GM12878 (cell line): Measurements from ENCODE around the gene CDC42BPA. TPM values are rescaled to one million over a fixed set of nuclear protein-coding genes. Genes with fewer than 3 reads are reported as not detected.

ENCODE experiments used
- ATF7 ChIP-seq: fragments of 450-650 bp; IDR thresholded peaks from 2 replicates; pipeline ENCODE4 v1.6.1; 2016; ENCODE audit warnings: low read depth, mild to moderate bottlenecking
- CHD2 ChIP-seq: IDR thresholded peaks from 2 replicates; pipeline ENCODE4 v1.6.1; 2011; ENCODE audit warnings: low read depth, low read length, improper control_type of control experiment, borderline replicate concordance
- HDGF ChIP-seq: fragments of 450-650 bp; IDR thresholded peaks from 2 replicates; pipeline ENCODE4 v1.6.1; 2016; ENCODE audit warnings: antibody characterized with exemption
- NFYB ChIP-seq: IDR thresholded peaks from 2 replicates; pipeline ENCODE4 v1.6.1; 2011; ENCODE audit warnings: low read depth, mild to moderate bottlenecking, low read length, improper control_type of control experiment, moderate library complexity; ENCODE audit not compliant: insufficient read depth
- PAX8 ChIP-seq: fragments of 450-650 bp; IDR thresholded peaks from 2 replicates; pipeline ENCODE4 v1.6.1; 2017; ENCODE audit warnings: mild to moderate bottlenecking, moderate library complexity
- SMAD1 ChIP-seq: fragments of 450-650 bp; IDR thresholded peaks from 2 replicates; pipeline ENCODE4 v1.6.1; 2018; ENCODE audit warnings: mild to moderate bottlenecking, low read depth; ENCODE audit not compliant: partially characterized antibody
- TARDBP ChIP-seq: IDR thresholded peaks from 2 replicates; pipeline ENCODE4 v1.6.1; 2016; ENCODE audit warnings: borderline replicate concordance
- ZNF384 ChIP-seq: IDR thresholded peaks from 2 replicates; pipeline ENCODE4 v1.6.1; 2012; ENCODE audit warnings: low read depth, mild to moderate bottlenecking, low read length, improper control_type of control experiment, borderline replicate concordance
- polyA plus RNA-seq, 11 experiments: library from polyadenylated mRNA; depleted of rRNA in 4 of 11; unstranded in 6 of 11; stranded (reverse) in 5 of 11; fragments of >200 nt; fragmentation: Nextera tagmentation in 4 of 11; fragmentation: Illumina TruSeq in 1 of 11; extraction: Ambion mirVana in 4 of 11; extraction: Trizol in 1 of 11; gene quantifications; 1 replicate in 1 of 11; 2 replicates in 10 of 11; pipeline versions ENCODE4 v1.2.1 to v1.2.3, GENCODE V29; 2011 to 2016; ENCODE audit warnings: inconsistent platforms in 2 of 11, missing spikeins in 2 of 11, low read depth in 1 of 11
- total RNA-seq, 4 experiments: library from RNA; depleted of rRNA in 3 of 4; stranded (reverse); fragments of >200 nt in 3 of 4; fragmentation: Illumina TruSeq in 1 of 4; extraction: Trizol in 1 of 4; gene quantifications; 2 replicates each; pipeline versions ENCODE4 v1.2.1 to v1.2.3, GENCODE V29; 2013 to 2021
- TF ChIP-seq, protein P1 (sequence below), 3 experiments: IDR thresholded peaks in 2 of 3; conservative IDR thresholded peaks in 1 of 3; 2 replicates each; pipeline ENCODE4 v1.5.1; 2011; ENCODE audit warnings: low read depth in 3 of 3, low read length in 3 of 3, mild to moderate bottlenecking in 3 of 3, control low read depth in 2 of 3, moderate library complexity in 2 of 3, inconsistent platforms in 1 of 3, mixed read lengths in 1 of 3; ENCODE audit not compliant: control insufficient read depth in 2 of 3, insufficient read depth in 1 of 3; ENCODE audit errors: extremely low read depth in 1 of 3
- TF ChIP-seq, protein P2 (sequence below): IDR thresholded peaks from 2 replicates; pipeline ENCODE4 v1.6.1; 2012; ENCODE audit warnings: low read depth, low read length, improper control_type of control experiment
- TF ChIP-seq, protein P3 (sequence below): IDR thresholded peaks from 2 replicates; pipeline ENCODE4 v1.6.1; 2012; ENCODE audit warnings: low read length, inconsistent platforms
- TF ChIP-seq, protein P4 (sequence below): fragments of 450-650 bp; formaldehyde crosslinking; IDR thresholded peaks from 2 replicates; pipeline ENCODE4 v1.4.0; 2020; ENCODE audit warnings: mild to moderate bottlenecking, moderate library complexity

The CDC42BPA gene
- total and polyA plus RNA-seq, 10 of the 15 experiments (the other 5 are each of a cell fraction or from before 2014, with no cell fraction given): 0.02 to 0.52 (median 0.10) TPM

DNA sequence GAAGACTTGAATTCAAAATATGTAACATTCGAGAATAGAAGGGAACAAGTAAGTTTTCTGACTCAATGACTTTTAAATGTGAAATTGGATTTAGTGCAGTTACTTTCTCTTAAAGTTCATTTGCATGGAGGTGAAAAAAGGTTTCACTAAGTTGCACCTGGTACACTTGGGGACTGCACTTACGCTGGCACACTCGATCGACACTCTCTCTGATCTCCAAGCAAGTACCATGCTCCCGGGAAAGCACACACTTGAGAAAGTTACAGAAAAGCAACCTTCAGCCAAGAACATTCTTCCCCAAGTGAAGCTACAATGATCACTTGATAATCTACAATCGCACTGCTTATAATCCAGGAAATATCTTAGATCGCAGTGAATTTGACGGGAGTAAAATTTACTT is 315.1 kb downstream of the CDC42BPA start (continued):
- TF ChIP-seq, protein P1, sequence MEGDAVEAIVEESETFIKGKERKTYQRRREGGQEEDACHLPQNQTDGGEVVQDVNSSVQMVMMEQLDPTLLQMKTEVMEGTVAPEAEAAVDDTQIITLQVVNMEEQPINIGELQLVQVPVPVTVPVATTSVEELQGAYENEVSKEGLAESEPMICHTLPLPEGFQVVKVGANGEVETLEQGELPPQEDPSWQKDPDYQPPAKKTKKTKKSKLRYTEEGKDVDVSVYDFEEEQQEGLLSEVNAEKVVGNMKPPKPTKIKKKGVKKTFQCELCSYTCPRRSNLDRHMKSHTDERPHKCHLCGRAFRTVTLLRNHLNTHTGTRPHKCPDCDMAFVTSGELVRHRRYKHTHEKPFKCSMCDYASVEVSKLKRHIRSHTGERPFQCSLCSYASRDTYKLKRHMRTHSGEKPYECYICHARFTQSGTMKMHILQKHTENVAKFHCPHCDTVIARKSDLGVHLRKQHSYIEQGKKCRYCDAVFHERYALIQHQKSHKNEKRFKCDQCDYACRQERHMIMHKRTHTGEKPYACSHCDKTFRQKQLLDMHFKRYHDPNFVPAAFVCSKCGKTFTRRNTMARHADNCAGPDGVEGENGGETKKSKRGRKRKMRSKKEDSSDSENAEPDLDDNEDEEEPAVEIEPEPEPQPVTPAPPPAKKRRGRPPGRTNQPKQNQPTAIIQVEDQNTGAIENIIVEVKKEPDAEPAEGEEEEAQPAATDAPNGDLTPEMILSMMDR (IDR thresholded peaks at IDR 0.05 in 2 of 3, conservative IDR thresholded peaks at IDR 0.05 in 1 of 3; ENCODE audit: control insufficient read depth in 2 of 3, extremely low read depth in 1 of 3, insufficient read depth in 1 of 3, low read depth in 3 of 3, low read length in 3 of 3): no peak
- no peak for TF ChIP-seq SMAD1
- no peak for TF ChIP-seq ZNF384
- no peak for TF ChIP-seq ATF7
- no peak for TF ChIP-seq NFYB
- no peak for TF ChIP-seq TARDBP
- no peak for TF ChIP-seq HDGF
- TF ChIP-seq PAX8: no peak
- TF ChIP-seq CHD2: no peak
- TF ChIP-seq, protein P2, sequence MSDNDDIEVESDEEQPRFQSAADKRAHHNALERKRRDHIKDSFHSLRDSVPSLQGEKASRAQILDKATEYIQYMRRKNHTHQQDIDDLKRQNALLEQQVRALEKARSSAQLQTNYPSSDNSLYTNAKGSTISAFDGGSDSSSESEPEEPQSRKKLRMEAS: no peak
- TF ChIP-seq, protein P3, sequence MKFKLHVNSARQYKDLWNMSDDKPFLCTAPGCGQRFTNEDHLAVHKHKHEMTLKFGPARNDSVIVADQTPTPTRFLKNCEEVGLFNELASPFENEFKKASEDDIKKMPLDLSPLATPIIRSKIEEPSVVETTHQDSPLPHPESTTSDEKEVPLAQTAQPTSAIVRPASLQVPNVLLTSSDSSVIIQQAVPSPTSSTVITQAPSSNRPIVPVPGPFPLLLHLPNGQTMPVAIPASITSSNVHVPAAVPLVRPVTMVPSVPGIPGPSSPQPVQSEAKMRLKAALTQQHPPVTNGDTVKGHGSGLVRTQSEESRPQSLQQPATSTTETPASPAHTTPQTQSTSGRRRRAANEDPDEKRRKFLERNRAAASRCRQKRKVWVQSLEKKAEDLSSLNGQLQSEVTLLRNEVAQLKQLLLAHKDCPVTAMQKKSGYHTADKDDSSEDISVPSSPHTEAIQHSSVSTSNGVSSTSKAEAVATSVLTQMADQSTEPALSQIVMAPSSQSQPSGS: no peak
- TF ChIP-seq, protein P4, sequence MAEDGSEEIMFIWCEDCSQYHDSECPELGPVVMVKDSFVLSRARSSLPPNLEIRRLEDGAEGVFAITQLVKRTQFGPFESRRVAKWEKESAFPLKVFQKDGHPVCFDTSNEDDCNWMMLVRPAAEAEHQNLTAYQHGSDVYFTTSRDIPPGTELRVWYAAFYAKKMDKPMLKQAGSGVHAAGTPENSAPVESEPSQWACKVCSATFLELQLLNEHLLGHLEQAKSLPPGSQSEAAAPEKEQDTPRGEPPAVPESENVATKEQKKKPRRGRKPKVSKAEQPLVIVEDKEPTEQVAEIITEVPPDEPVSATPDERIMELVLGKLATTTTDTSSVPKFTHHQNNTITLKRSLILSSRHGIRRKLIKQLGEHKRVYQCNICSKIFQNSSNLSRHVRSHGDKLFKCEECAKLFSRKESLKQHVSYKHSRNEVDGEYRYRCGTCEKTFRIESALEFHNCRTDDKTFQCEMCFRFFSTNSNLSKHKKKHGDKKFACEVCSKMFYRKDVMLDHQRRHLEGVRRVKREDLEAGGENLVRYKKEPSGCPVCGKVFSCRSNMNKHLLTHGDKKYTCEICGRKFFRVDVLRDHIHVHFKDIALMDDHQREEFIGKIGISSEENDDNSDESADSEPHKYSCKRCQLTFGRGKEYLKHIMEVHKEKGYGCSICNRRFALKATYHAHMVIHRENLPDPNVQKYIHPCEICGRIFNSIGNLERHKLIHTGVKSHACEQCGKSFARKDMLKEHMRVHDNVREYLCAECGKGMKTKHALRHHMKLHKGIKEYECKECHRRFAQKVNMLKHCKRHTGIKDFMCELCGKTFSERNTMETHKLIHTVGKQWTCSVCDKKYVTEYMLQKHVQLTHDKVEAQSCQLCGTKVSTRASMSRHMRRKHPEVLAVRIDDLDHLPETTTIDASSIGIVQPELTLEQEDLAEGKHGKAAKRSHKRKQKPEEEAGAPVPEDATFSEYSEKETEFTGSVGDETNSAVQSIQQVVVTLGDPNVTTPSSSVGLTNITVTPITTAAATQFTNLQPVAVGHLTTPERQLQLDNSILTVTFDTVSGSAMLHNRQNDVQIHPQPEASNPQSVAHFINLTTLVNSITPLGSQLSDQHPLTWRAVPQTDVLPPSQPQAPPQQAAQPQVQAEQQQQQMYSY (CRISPR knock-in tag): no peak
